T1000 (cell line): ENCODE data around the gene NOL9.
A peak's percentile ranks its signal among the peaks of the same experiment; 100 is the strongest.

Source experiments
- DNase-seq: peaks from one replicate; lab custom pipeline; 2025; ENCODE audit warnings: mixed read lengths; lab: John Stamatoyannopoulos, UW

NOL9 gene

GRCh38 chr1:6590046-6590445 is 35.7 kb upstream of the NOL9 start:
- DNase-seq: no peak

DNA sequence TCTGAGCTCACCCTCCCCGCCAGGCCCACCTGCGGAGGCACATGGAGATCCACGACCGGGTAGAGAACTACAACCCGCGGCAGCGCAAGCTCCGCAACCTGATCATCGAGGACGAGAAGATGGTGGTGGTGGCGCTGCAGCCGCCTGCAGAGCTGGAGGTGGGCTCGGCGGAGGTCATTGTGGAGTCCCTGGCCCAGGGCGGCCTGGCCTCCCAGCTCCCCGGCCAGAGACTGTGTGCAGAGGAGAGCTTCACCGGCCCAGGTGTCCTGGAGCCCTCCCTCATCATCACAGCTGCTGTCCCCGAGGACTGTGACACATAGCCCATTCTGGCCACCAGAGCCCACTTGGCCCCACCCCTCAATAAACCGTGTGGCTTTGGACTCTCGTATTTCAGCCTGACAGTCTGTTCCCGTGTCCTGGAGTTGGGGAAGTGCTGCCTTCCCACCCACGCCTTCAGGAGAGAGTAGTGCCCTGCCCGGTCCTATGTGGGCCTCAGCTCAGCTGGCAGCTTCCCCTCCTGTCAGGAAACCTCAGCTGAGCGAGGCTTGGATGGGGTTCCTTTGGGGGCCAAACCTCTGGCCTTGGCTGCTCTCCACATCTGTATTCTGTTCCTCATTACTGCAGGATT is 34.7 kb upstream of the NOL9 start:
- DNase-seq: no peak

DNA sequence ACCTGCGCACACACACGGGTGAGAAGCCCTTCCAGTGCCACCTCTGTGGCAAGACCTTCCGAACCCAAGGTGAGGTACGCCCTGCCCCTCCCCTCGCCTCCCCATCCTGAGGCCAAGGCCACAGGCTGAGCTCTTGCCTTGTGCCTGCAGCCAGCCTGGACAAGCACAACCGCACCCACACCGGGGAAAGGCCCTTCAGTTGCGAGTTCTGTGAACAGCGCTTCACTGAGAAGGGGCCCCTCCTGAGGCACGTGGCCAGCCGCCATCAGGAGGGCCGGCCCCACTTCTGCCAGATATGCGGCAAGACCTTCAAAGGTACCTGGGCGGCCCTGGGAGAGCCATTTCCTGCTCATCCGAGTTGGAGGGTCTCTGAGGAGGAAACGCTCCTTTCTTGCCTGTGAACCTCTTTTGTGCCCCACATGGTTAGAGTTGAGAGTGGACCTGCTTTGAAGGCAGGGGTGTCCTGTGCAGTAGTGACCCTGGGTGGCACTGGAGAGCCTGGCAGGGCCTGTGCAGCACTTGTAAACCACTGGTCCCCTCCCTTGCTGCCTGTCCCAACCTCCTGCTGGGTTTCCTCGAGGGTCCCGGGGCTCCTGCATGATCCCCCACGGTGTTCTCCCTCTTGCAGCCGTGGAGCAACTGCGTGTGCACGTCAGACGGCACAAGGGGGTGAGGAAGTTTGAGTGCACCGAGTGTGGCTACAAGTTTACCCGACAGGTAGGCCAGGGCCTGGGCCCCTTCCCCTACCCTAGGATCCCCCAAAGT is 34.0 kb upstream of the NOL9 start:
- no peak for DNase-seq

GRCh38 chr1:6587261-6588005 is 33.1 kb upstream of the NOL9 start:
- peak; percentile 24 for DNase-seq

GRCh38 chr1:6586404-6586816 is 32.1 kb upstream of the NOL9 start:
- no peak for DNase-seq

DNA sequence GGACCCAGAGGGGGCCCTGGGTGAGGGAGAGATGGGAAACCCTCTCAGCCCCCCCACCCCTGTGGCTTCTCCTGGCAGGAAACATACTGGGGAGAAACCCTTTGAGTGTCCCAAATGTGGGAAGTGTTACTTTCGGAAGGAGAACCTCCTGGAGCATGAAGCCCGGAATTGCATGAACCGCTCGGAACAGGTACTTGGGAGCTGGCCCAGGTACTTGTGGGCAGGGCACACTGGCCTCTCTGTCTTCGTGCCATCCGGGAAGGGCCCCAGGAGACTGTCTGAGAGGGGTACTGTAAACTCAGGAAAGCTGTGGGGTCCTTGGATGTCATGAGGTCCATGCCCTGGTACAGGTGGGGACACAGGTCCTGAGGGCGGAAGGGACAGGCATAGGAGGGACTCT is 31.5 kb upstream of the NOL9 start:
- DNase-seq: no peak

DNA sequence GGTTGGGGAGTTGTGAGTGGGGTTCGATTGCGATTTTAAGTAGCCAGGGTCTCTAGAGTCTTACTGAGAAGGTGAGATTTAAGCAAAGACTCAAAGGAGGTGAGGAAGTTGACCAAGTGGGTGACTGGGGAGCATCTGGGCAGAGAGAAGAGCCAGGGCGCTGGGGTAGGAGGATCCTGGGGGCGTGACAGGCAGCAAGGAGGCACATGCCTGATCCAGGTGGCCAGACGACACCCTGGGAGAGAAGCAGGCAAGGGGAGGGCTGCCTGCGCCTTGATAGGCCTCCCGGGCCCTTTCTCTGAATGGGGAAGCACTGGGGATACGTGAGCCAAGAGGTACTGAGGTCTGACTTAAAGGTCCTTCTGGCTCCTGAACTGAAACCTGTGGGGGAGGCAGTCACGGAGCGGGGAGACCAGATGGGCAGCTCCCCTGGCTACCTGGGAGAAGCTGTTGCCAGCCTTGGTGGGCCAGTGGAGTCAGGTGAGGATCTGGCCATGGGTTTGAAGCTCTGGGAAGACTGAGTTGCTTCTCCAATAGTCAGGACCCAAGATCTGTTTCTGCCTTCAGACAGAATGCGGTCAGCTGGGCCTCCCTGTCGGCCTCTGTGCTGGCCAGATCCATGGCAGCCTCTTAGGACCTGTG is 30.9 kb upstream of the NOL9 start:
- no peak for DNase-seq

- DNase-seq: no peak
Observed at GRCh38 chr1:6584126-6585080, 30.1 kb upstream of the NOL9 start.

- DNase-seq: no peak
Observed at GRCh38 chr1:6582370-6582769, 28.1 kb upstream of the NOL9 start.

- no peak for DNase-seq
Observed at GRCh38 chr1:6581561-6582305, 27.4 kb upstream of the NOL9 start.

- DNase-seq: no peak
Observed at GRCh38 chr1:6580593-6581409, 26.5 kb upstream of the NOL9 start.

GRCh38 chr1:6580119-6580592 is 25.8 kb upstream of the NOL9 start:
- no peak for DNase-seq

GRCh38 chr1:6579374-6580118 is 25.2 kb upstream of the NOL9 start, which contains the start of gene ZBTB48:
Gene ZBTB48 (plus strand): TSS chr1:6579994. CDS start chr1:6580610, 616 bp downstream.
- DNase-seq: peak; percentile 98

DNA sequence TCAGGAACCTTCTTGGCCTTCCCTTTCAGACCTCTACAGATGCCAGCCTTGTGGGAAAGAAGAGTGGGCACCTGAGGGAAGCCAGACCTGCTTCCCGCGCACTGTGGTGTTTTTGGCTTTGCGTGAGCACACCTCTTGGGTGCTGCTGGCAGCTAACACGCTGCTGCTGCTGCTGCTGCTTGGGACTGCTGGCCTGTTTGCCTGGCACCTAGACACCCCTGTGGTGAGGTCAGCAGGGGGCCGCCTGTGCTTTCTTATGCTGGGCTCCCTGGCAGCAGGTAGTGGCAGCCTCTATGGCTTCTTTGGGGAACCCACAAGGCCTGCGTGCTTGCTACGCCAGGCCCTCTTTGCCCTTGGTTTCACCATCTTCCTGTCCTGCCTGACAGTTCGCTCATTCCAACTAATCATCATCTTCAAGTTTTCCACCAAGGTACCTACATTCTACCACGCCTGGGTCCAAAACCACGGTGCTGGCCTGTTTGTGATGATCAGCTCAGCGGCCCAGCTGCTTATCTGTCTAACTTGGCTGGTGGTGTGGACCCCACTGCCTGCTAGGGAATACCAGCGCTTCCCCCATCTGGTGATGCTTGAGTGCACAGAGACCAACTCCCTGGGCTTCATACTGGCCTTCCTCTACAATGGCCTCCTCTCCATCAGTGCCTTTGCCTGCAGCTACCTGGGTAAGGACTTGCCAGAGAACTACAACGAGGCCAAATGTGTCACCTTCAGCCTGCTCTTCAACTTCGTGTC is 24.5 kb upstream of the NOL9 start:
- DNase-seq: no peak

- DNase-seq: peak; percentile 37
Observed at GRCh38 chr1:6577831-6578525, 23.7 kb upstream of the NOL9 start.

- DNase-seq: no peak
Observed at GRCh38 chr1:6574818-6575217, 20.5 kb upstream of the NOL9 start.

DNA sequence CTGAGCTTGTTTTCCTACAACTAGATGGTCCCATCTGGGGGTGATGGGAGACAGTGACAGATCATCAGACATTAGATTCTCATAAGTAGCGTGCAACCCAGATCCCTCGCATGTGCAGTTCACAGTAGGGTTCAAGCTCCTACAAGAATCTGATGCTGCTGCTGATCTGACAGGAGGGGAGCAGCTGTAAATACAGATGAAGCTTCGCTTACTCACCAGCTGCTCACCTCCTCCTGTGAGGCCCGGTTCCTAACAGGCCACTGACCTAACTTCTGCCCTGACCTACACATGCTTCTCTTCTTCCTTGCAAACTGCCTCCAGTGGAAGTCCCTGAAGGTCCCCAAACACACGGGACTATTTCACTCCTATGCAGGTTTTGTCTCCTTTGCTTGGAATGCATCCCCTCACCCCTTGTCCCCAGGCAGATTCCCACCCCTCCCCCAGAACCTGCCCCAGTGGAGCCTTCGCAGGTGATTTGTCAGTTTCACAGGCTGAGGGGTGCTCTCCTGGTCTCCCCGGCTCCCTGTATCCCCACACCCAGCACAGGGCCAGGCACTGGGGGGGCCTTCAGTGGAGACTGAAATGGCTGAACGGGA is 19.8 kb upstream of the NOL9 start:
- no peak for DNase-seq
